Gastrocnemius medialis (tissue), 4 donors: ENCODE measurements around the gene YAF2. TPM values are rescaled to one million over a fixed set of nuclear protein-coding genes. Genes with fewer than 3 reads are reported as not detected.
A peak's percentile ranks its signal among the peaks of the same experiment; 100 is the strongest.
"Not testable (repeated sequence)": the region's sequence is repeated elsewhere in the genome, so short reads cannot be mapped to it uniquely, and the experiment has no call there.

Experiments used
- ATAC-seq, 2 donors: fragments of 150-250 bp; one replicate each; pipeline ENCODE4 v1.9.1; 2016
- DNase-seq, 2 donors: peaks; one replicate each; pipeline ENCODE4 v3.0.0-alpha.2; 2019
- H3K27ac ChIP-seq, 4 donors: fragments of 200-600 bp; sonication (generic); 1 replicate in 1 of 4; 2 replicates in 3 of 4; pipeline ENCODE4 v1.5.1; 2016 to 2018; ENCODE audit warnings: mild to moderate bottlenecking in 2 of 4, moderate library complexity in 1 of 4
- H3K27me3 ChIP-seq, 3 donors: fragments of 200-600 bp; sonication (generic) in 2 of 3; 1 replicate in 1 of 3; 2 replicates in 2 of 3; pipeline versions ENCODE4 v1.5.1 to v1.6.0; 2016 to 2019; ENCODE audit warnings: mild to moderate bottlenecking in 1 of 3, moderate library complexity in 1 of 3
- H3K36me3 ChIP-seq, 2 donors: fragments of 200-600 bp; sonication (generic) in 1 of 2; one replicate each; pipeline ENCODE4 v1.5.1; 2017 to 2018
- H3K4me1 ChIP-seq, 2 donors: fragments of 200-600 bp; sonication (generic) in 1 of 2; one replicate each; pipeline ENCODE4 v1.5.1; 2016 to 2017; ENCODE audit warnings: mild to moderate bottlenecking in 2 of 2
- H3K4me3 ChIP-seq, 4 donors: fragments of 200-600 bp; sonication (generic) in 3 of 4; 1 replicate in 1 of 4; 2 replicates in 3 of 4; pipeline ENCODE4 v1.5.1; 2016 to 2019; ENCODE audit warnings: mild to moderate bottlenecking in 2 of 4
- H3K9me3 ChIP-seq, 3 donors: fragments of 200-600 bp; sonication (generic) in 2 of 3; 1 replicate in 1 of 3; 2 replicates in 2 of 3; pipeline ENCODE4 v1.5.1; 2016 to 2019
- CTCF ChIP-seq, 5 experiments: fragments of 450-650 bp in 3 of 5; fragments of 200-600 bp in 2 of 5; sonication (generic) in 2 of 5; IDR thresholded peaks in 4 of 5; conservative IDR thresholded peaks in 1 of 5; 1 replicate in 4 of 5; 2 replicates in 1 of 5; pipeline ENCODE4 v1.5.1; 2016 to 2019; ENCODE audit warnings: antibody characterized with exemption in 5 of 5, mild to moderate bottlenecking in 3 of 5, moderate library complexity in 3 of 5
- POLR2A ChIP-seq, 2 donors: fragments of 450-650 bp; IDR thresholded peaks; one replicate each; pipeline ENCODE4 v1.6.1; 2017; ENCODE audit warnings: antibody characterized with exemption in 2 of 2, mild to moderate bottlenecking in 2 of 2, moderate library complexity in 2 of 2
- in situ Hi-C, 4 donors: fragments of 200-750 bp; cut with MboI; loops; one replicate each; pipeline versions ENCODE4 v1.15.0 to v1.8.0; 2017; ENCODE audit warnings: low sequenced_read_pairs in 4 of 4
- intact Hi-C: fragments of 100-400 bp; cut with DNase I; formaldehyde crosslinking; loops from one replicate; pipeline ENCODE4 v1.15.1; 2023; ENCODE audit warnings: low total_unique reads
- total RNA-seq, 4 donors: library from RNA; depleted of rRNA; stranded (reverse); fragments of >200 nt; gene quantifications; one replicate each; pipeline versions ENCODE4 v1.1.0 to v1.2.3, GENCODE V29; 2016

Gene YAF2
- total RNA-seq, 4 donors from 2014 or later: 38.5 to 66.9 (median 54.5) TPM

GRCh38 chr12:42196723-42197603 lies 41.1 kb downstream of the YAF2 start:
- Histone ChIP-seq H3K9me3 (no peaks in the 10 kb centered on the region), H3K4me1 (peaks cover 21 to 25% of the 10 kb centered on the region in 2 donors), H3K36me3 (no peaks in the 10 kb centered on the region), H3K27me3 (no peaks in the 10 kb centered on the region), H3K27ac (peak overlapping the region; percentile 48 to 73 (median 64)), H3K4me3 (no peak overlapping the region)
- peak; percentile 84 to 85 for ATAC-seq
- no peak for TF ChIP-seq CTCF (IDR thresholded peaks at IDR 0.05 in 4 of 5, conservative IDR thresholded peaks at IDR 0.05 in 1 of 5)
- no peak for TF ChIP-seq POLR2A (IDR thresholded peaks at IDR 0.05)
- in situ Hi-C loops: no loop called here
- DNase-seq: peak in 1 of 2 donors; percentile 22
- intact Hi-C loops: no loop called here

GRCh38 chr12:42192686-42193085 lies 45.4 kb downstream of the YAF2 start:
- in situ Hi-C loops: no loop called here

GRCh38 chr12:42192258-42192657 lies 45.8 kb downstream of the YAF2 start:
- no peak overlapping the region for H3K27ac ChIP-seq
- intact Hi-C loops: no loop called here
- no peak for TF ChIP-seq CTCF (IDR thresholded peaks at IDR 0.05 in 4 of 5, conservative IDR thresholded peaks at IDR 0.05 in 1 of 5)
- no peak for TF ChIP-seq POLR2A (IDR thresholded peaks at IDR 0.05)
- no peaks in the 10 kb centered on the region for H3K36me3 ChIP-seq
- H3K4me3 ChIP-seq: no peak overlapping the region
- DNase-seq: no peak
- no peaks in the 10 kb centered on the region for H3K9me3 ChIP-seq
- in situ Hi-C loops: no loop called here
- no peak for ATAC-seq
- H3K4me1 ChIP-seq: peaks cover 25 to 31% of the 10 kb centered on the region in 2 donors
- H3K27me3 ChIP-seq: no peaks in the 10 kb centered on the region

More at GRCh38 chr12:42192686-42193085, 45.4 kb downstream of the YAF2 start:
- Histone ChIP-seq H3K4me3 (no peak overlapping the region), H3K4me1 (peaks cover 25 to 31% of the 10 kb centered on the region in 2 donors), H3K9me3 (no peaks in the 10 kb centered on the region), H3K27ac (no peak overlapping the region), H3K36me3 (no peaks in the 10 kb centered on the region), H3K27me3 (no peaks in the 10 kb centered on the region)
- ATAC-seq: no peak
- intact Hi-C loops: no loop called here
- no peak for DNase-seq
- TF ChIP-seq CTCF (IDR thresholded peaks at IDR 0.05 in 4 of 5, conservative IDR thresholded peaks at IDR 0.05 in 1 of 5): no peak
- no peak for TF ChIP-seq POLR2A (IDR thresholded peaks at IDR 0.05)

- H3K9me3 ChIP-seq: no peaks in the 10 kb centered on the region
- in situ Hi-C loops (no loop called here), intact Hi-C loops (no loop called here)
- ATAC-seq (no peak), DNase-seq (no peak)
- H3K4me3 ChIP-seq: no peak overlapping the region
- peaks cover 14 to 25% of the 10 kb centered on the region in 2 donors for H3K4me1 ChIP-seq
- no peak overlapping the region for H3K27ac ChIP-seq
- no peaks in the 10 kb centered on the region for H3K36me3 ChIP-seq
- TF ChIP-seq POLR2A (IDR thresholded peaks at IDR 0.05) (no peak), CTCF (IDR thresholded peaks at IDR 0.05 in 4 of 5, conservative IDR thresholded peaks at IDR 0.05 in 1 of 5) (no peak)
- H3K27me3 ChIP-seq: no peaks in the 10 kb centered on the region
These were observed 47.7 kb downstream of the YAF2 start for GRCh38 chr12:42190376-42190775.

GRCh38 chr12:42188275-42188674 lies 49.8 kb downstream of the YAF2 start:
- DNase-seq, H3K4me3 ChIP-seq, H3K27me3 ChIP-seq, H3K36me3 ChIP-seq, in situ Hi-C loops, intact Hi-C loops, H3K9me3 ChIP-seq: not testable (repeated sequence)
- peaks cover 26 to 41% of the 10 kb centered on the region in 2 donors for H3K4me1 ChIP-seq
- ATAC-seq: peak in 1 of 2 donors; percentile 35
- H3K27ac ChIP-seq: peak overlapping the region in 3 of 4 donors; percentile 3 to 36 (median 4)
